Measurements from ENCODE around the gene PFN1.

DNA sequence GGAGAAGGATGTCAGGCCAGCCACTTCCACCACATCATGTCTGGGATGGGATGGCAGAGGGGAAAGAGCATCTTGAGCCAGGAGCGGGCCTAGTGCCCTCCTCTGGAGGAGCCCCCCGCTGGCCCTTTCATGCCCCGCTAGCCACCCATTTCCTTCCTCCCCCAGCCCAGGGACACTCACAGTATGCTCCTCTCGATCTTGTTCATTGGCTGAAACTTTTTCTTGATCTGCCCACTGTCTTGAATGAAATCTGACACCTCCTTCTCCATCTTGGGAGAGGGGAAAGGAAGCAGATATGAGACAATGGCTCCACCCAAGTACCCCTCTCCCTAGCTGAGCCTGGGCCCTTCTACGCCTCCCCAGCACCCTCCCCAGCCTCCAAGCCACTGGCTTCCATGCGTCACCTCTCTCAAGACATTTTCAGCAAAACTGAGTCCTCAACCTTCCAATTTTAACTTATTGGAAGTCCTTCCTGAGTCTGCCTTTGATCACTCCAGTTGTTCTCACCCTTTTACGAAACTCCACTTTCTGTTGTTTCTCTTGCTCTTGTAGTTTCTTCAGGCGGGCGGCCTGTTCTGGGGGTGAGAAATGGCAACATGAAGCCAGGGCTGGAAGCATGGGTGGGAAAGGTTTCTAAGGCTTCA, 12.1 kb upstream of the PFN1 start:
- TF ChIP-seq, protein P1, sequence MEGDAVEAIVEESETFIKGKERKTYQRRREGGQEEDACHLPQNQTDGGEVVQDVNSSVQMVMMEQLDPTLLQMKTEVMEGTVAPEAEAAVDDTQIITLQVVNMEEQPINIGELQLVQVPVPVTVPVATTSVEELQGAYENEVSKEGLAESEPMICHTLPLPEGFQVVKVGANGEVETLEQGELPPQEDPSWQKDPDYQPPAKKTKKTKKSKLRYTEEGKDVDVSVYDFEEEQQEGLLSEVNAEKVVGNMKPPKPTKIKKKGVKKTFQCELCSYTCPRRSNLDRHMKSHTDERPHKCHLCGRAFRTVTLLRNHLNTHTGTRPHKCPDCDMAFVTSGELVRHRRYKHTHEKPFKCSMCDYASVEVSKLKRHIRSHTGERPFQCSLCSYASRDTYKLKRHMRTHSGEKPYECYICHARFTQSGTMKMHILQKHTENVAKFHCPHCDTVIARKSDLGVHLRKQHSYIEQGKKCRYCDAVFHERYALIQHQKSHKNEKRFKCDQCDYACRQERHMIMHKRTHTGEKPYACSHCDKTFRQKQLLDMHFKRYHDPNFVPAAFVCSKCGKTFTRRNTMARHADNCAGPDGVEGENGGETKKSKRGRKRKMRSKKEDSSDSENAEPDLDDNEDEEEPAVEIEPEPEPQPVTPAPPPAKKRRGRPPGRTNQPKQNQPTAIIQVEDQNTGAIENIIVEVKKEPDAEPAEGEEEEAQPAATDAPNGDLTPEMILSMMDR (IDR thresholded peaks at IDR 0.05): no peak
- no peak for TF ChIP-seq POLR2A (IDR thresholded peaks at IDR 0.05)

All from testis (tissue), 2 donors.